Liver (tissue), 3 donors: ENCODE measurements around the gene ZNF532.

Experiments used
- EGR1 ChIP-seq, 2 donors: IDR thresholded peaks; 2 replicates each; pipeline ENCODE4 v1.6.1; 2016 to 2018; ENCODE audit warnings: antibody characterized with exemption in 2 of 2, low read depth in 2 of 2
- GABPA ChIP-seq, 2 donors: IDR thresholded peaks in 1 of 2; conservative IDR thresholded peaks in 1 of 2; 2 replicates each; pipeline ENCODE4 v1.6.1; 2016; ENCODE audit warnings: antibody characterized with exemption in 2 of 2, mild to moderate bottlenecking in 1 of 2, moderate library complexity in 1 of 2
- HNF4A ChIP-seq, 2 donors: conservative IDR thresholded peaks; 2 replicates each; pipeline ENCODE4 v1.6.1; 2016; ENCODE audit warnings: antibody characterized with exemption in 2 of 2, mild to moderate bottlenecking in 2 of 2
- JUND ChIP-seq, 2 donors: IDR thresholded peaks; 2 replicates each; pipeline ENCODE4 v1.6.1; 2016; ENCODE audit warnings: antibody characterized with exemption in 2 of 2
- RXRA ChIP-seq, 2 donors: IDR thresholded peaks; 2 replicates each; pipeline ENCODE4 v1.6.1; 2017 to 2018; ENCODE audit warnings: antibody characterized with exemption in 2 of 2, mild to moderate bottlenecking in 1 of 2
- SP1 ChIP-seq: IDR thresholded peaks from 2 replicates; pipeline ENCODE4 v1.6.1; 2018; ENCODE audit warnings: antibody characterized with exemption, mild to moderate bottlenecking
- TAF1 ChIP-seq: conservative IDR thresholded peaks from 2 replicates; pipeline ENCODE4 v1.6.1; 2016; ENCODE audit warnings: antibody characterized with exemption, mild to moderate bottlenecking
- YY1 ChIP-seq: IDR thresholded peaks from 2 replicates; pipeline ENCODE4 v1.6.1; 2016; ENCODE audit warnings: antibody characterized with exemption, mild to moderate bottlenecking
- TF ChIP-seq, protein P1 (sequence below): IDR thresholded peaks from 2 replicates; pipeline ENCODE4 v1.6.1; 2016; ENCODE audit warnings: antibody characterized with exemption
- TF ChIP-seq, protein P2 (sequence below): fragments of 150-350 bp; IDR thresholded peaks from 2 replicates; pipeline ENCODE4 v1.5.1; 2017; ENCODE audit warnings: improper control_type of control experiment, low read depth, low read length; ENCODE audit not compliant: missing input control
- TF ChIP-seq, protein P3 (sequence below): IDR thresholded peaks from 2 replicates; pipeline ENCODE4 v1.6.1; 2016; ENCODE audit warnings: antibody characterized with exemption, mild to moderate bottlenecking
- donor health status: healthy.
- donor health status: healthy.

DNA sequence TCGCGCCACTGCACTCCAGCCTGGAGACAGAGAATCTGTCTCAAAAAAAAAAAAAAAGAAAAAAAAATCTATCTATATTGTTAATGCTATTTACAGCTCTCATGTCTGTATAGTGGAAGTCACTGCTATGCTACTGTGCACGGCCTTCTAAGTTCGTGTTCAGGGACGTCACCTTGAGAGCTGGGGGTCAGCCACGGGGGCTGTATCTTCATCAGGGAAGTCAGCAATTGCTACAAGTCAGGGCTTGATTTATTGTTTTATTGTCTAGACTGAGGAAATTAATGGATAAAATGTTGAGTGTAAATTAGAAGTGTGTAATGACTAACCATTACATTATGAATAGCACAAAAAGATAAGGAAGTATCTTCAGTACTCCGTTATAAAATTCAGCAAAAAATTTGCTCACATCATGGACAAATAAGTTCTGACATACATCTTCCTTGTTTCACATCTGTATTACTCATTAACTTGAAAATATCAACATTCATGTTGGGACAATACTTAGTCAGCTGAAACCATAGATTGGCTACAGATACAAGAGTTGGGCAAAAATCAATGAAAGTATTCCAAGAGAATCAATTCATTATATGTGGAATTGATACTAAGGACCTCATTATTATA lies 138.4 kb downstream of the ZNF532 start:
- TF ChIP-seq, protein P1, sequence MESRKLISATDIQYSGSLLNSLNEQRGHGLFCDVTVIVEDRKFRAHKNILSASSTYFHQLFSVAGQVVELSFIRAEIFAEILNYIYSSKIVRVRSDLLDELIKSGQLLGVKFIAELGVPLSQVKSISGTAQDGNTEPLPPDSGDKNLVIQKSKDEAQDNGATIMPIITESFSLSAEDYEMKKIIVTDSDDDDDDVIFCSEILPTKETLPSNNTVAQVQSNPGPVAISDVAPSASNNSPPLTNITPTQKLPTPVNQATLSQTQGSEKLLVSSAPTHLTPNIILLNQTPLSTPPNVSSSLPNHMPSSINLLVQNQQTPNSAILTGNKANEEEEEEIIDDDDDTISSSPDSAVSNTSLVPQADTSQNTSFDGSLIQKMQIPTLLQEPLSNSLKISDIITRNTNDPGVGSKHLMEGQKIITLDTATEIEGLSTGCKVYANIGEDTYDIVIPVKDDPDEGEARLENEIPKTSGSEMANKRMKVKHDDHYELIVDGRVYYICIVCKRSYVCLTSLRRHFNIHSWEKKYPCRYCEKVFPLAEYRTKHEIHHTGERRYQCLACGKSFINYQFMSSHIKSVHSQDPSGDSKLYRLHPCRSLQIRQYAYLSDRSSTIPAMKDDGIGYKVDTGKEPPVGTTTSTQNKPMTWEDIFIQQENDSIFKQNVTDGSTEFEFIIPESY: no peak
- TF ChIP-seq, protein P2, sequence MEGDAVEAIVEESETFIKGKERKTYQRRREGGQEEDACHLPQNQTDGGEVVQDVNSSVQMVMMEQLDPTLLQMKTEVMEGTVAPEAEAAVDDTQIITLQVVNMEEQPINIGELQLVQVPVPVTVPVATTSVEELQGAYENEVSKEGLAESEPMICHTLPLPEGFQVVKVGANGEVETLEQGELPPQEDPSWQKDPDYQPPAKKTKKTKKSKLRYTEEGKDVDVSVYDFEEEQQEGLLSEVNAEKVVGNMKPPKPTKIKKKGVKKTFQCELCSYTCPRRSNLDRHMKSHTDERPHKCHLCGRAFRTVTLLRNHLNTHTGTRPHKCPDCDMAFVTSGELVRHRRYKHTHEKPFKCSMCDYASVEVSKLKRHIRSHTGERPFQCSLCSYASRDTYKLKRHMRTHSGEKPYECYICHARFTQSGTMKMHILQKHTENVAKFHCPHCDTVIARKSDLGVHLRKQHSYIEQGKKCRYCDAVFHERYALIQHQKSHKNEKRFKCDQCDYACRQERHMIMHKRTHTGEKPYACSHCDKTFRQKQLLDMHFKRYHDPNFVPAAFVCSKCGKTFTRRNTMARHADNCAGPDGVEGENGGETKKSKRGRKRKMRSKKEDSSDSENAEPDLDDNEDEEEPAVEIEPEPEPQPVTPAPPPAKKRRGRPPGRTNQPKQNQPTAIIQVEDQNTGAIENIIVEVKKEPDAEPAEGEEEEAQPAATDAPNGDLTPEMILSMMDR: no peak
- TF ChIP-seq, protein P3, sequence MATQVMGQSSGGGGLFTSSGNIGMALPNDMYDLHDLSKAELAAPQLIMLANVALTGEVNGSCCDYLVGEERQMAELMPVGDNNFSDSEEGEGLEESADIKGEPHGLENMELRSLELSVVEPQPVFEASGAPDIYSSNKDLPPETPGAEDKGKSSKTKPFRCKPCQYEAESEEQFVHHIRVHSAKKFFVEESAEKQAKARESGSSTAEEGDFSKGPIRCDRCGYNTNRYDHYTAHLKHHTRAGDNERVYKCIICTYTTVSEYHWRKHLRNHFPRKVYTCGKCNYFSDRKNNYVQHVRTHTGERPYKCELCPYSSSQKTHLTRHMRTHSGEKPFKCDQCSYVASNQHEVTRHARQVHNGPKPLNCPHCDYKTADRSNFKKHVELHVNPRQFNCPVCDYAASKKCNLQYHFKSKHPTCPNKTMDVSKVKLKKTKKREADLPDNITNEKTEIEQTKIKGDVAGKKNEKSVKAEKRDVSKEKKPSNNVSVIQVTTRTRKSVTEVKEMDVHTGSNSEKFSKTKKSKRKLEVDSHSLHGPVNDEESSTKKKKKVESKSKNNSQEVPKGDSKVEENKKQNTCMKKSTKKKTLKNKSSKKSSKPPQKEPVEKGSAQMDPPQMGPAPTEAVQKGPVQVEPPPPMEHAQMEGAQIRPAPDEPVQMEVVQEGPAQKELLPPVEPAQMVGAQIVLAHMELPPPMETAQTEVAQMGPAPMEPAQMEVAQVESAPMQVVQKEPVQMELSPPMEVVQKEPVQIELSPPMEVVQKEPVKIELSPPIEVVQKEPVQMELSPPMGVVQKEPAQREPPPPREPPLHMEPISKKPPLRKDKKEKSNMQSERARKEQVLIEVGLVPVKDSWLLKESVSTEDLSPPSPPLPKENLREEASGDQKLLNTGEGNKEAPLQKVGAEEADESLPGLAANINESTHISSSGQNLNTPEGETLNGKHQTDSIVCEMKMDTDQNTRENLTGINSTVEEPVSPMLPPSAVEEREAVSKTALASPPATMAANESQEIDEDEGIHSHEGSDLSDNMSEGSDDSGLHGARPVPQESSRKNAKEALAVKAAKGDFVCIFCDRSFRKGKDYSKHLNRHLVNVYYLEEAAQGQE: no peak
- TF ChIP-seq TAF1 (no peak), YY1 (no peak), RXRA (IDR thresholded peaks at IDR 0.05) (no peak), JUND (IDR thresholded peaks at IDR 0.05) (no peak), HNF4A (conservative IDR thresholded peaks at IDR 0.05) (no peak), GABPA (IDR thresholded peaks at IDR 0.05 in 1 of 2, conservative IDR thresholded peaks at IDR 0.05 in 1 of 2) (no peak), SP1 (no peak), EGR1 (IDR thresholded peaks at IDR 0.05; ENCODE audit: low read depth in 2 of 2) (no peak)
